IMR-90 (cell line): ENCODE measurements around the gene LRRC61. TPM values are rescaled to one million over a fixed set of nuclear protein-coding genes. Genes with fewer than 3 reads are reported as not detected.

Source experiments
- ATAC-seq: fragments of 200-7000 bp; cut with Tn5 transposase; 2 replicates; pipeline ENCODE4 v1.9.1; 2020; ENCODE audit warnings: low read depth, mild to moderate bottlenecking, moderate library complexity
- BruUV-seq: library from RNA; stranded (reverse); fragments of 400-500 nt; replicated peaks from 2 replicates; lab custom pipeline; 2021; lab: Mats Ljungman, UMichigan
- CTCF ChIA-PET: fragments of 300-600 bp; formaldehyde crosslinking; extraction: SDS; loops from one replicate; lab custom pipeline; 2021; ENCODE audit warnings: antibody characterized with exemption; lab: Yijun Ruan, JAX
- POLR2A ChIA-PET: fragments of 300-600 bp; sonication (Branson Sonifier 250); formaldehyde crosslinking; loops from one replicate; lab custom pipeline; 2022; ENCODE audit warnings: antibody characterized with exemption; ENCODE audit not compliant: unreplicated experiment; lab: Charles Lee
- DNase-seq: peaks from one replicate; pipeline ENCODE4 v3.0.0; 2013
- H2AFZ ChIP-seq: replicated peaks from 2 replicates; pipeline ENCODE3; 2013; ENCODE audit warnings: low read length, mild to moderate bottlenecking; ENCODE audit not compliant: poor library complexity
- H2AK5ac ChIP-seq: 2 replicates; pipeline ENCODE4 v1.6.1; 2013; ENCODE audit warnings: low read depth, low read length, inconsistent platforms
- H2AK9ac ChIP-seq: replicated peaks from 2 replicates; pipeline ENCODE3; 2013; ENCODE audit warnings: mild to moderate bottlenecking, low read depth, low read length, moderate library complexity; ENCODE audit not compliant: poor library complexity
- H2BK120ac ChIP-seq: 2 replicates; pipeline ENCODE4 v1.6.1; 2013; ENCODE audit warnings: low read depth, low read length, inconsistent platforms
- H2BK15ac ChIP-seq: 3 replicates; pipeline ENCODE4 v1.6.1; 2013; ENCODE audit warnings: low read depth, low read length, inconsistent platforms
- H2BK20ac ChIP-seq: 2 replicates; pipeline ENCODE4 v1.6.1; 2013; ENCODE audit warnings: low read depth, mild to moderate bottlenecking, inconsistent platforms, low read length, moderate library complexity
- H2BK5ac ChIP-seq: 2 replicates; pipeline ENCODE4 v1.6.1; 2013; ENCODE audit warnings: mild to moderate bottlenecking, low read depth, low read length, inconsistent platforms; ENCODE audit not compliant: poor library complexity, severe bottlenecking
- H3K14ac ChIP-seq: replicated peaks from 2 replicates; pipeline ENCODE4 v1.6.1; 2013; ENCODE audit warnings: low read depth, low read length, inconsistent platforms
- H3K18ac ChIP-seq: 2 replicates; pipeline ENCODE4 v1.6.1; 2013; ENCODE audit warnings: low read depth, low read length, control low read depth
- H3K23ac ChIP-seq: 2 replicates; pipeline ENCODE4 v1.6.1; 2013; ENCODE audit warnings: low read depth, low read length, inconsistent platforms
- H3K27ac ChIP-seq: 2 replicates; pipeline ENCODE4 v1.5.1; 2013; ENCODE audit warnings: mild to moderate bottlenecking, control low read depth, low read length; ENCODE audit not compliant: insufficient read depth
- H3K27me3 ChIP-seq: 2 replicates; pipeline ENCODE4 v1.6.1; 2013; ENCODE audit warnings: low read length; ENCODE audit not compliant: control insufficient read depth, insufficient read depth
- H3K36me3 ChIP-seq: 2 replicates; pipeline ENCODE4 v1.6.1; 2013; ENCODE audit warnings: low read length, mixed read lengths; ENCODE audit not compliant: control insufficient read depth, insufficient read depth
- H3K4ac ChIP-seq: 2 replicates; pipeline ENCODE4 v1.6.1; 2013; ENCODE audit warnings: low read depth, low read length, inconsistent platforms
- H3K4me1 ChIP-seq: 2 replicates; pipeline ENCODE4 v1.6.1; 2013; ENCODE audit warnings: low read length, mixed read lengths; ENCODE audit not compliant: control insufficient read depth, insufficient read depth
- H3K4me2 ChIP-seq: 2 replicates; pipeline ENCODE4 v1.6.1; 2013; ENCODE audit warnings: low read depth, mild to moderate bottlenecking, control low read depth, low read length, moderate library complexity
- H3K4me3 ChIP-seq: 2 replicates; pipeline ENCODE4 v1.5.1; 2013; ENCODE audit warnings: low read depth, mild to moderate bottlenecking, control low read depth, low read length, moderate library complexity; ENCODE audit not compliant: insufficient read depth
- H3K56ac ChIP-seq: 2 replicates; pipeline ENCODE4 v1.6.1; 2013; ENCODE audit warnings: low read length, inconsistent platforms; ENCODE audit not compliant: insufficient read depth; ENCODE audit errors: extremely low read depth
- H3K79me1 ChIP-seq, 2 experiments: 2 replicates each; pipeline ENCODE4 v1.6.1; 2013; ENCODE audit warnings: low read length in 2 of 2, inconsistent platforms in 1 of 2, low read depth in 1 of 2
- H3K9ac ChIP-seq: 2 replicates; pipeline ENCODE4 v1.6.1; 2013; ENCODE audit warnings: low read depth, low read length, control low read depth
- H3K9me1 ChIP-seq: 2 replicates; pipeline ENCODE4 v1.6.1; 2013; ENCODE audit warnings: low read length, inconsistent platforms; ENCODE audit not compliant: insufficient read depth
- H3K9me3 ChIP-seq: 2 replicates; pipeline ENCODE4 v1.6.1; 2013; ENCODE audit warnings: low read length; ENCODE audit not compliant: control insufficient read depth, insufficient read depth
- H4K20me1 ChIP-seq: 2 replicates; pipeline ENCODE4 v1.6.1; 2013; ENCODE audit warnings: low read length, inconsistent platforms; ENCODE audit not compliant: insufficient read depth
- H4K5ac ChIP-seq: 2 replicates; pipeline ENCODE4 v1.6.1; 2013; ENCODE audit warnings: mild to moderate bottlenecking, low read depth, low read length, control low read depth
- H4K8ac ChIP-seq, 2 experiments: 2 replicates each; pipeline ENCODE4 v1.6.1; 2013; ENCODE audit warnings: low read depth in 2 of 2, low read length in 2 of 2, control low read depth in 1 of 2, inconsistent platforms in 1 of 2
- H4K91ac ChIP-seq: 2 replicates; pipeline ENCODE4 v1.6.1; 2013; ENCODE audit warnings: low read depth, low read length, inconsistent platforms; ENCODE audit not compliant: insufficient read depth
- BHLHE40 ChIP-seq: fragments of 150-350 bp; IDR thresholded peaks from 2 replicates; pipeline ENCODE4 v1.6.1; 2016; ENCODE audit warnings: mild to moderate bottlenecking, low read depth, low read length
- CEBPB ChIP-seq: IDR thresholded peaks from 2 replicates; pipeline ENCODE4 v1.6.1; 2012; ENCODE audit warnings: low read depth, low read length, improper control_type of control experiment
- CHD1 ChIP-seq: IDR thresholded peaks from 2 replicates; pipeline ENCODE4 v1.6.1; 2012; ENCODE audit warnings: low read depth, low read length, improper control_type of control experiment
- CTCF ChIP-seq: conservative IDR thresholded peaks from 2 replicates; pipeline ENCODE4 v1.5.1; 2012; ENCODE audit warnings: mild to moderate bottlenecking, low read depth, low read length, improper control_type of control experiment
- ELK1 ChIP-seq: fragments of 150-350 bp; IDR thresholded peaks from 2 replicates; pipeline ENCODE4 v1.6.1; 2016; ENCODE audit warnings: low read depth, mild to moderate bottlenecking, low read length, moderate library complexity, borderline replicate concordance
- NFE2L2 ChIP-seq: fragments of 150-350 bp; IDR thresholded peaks from 2 replicates; pipeline ENCODE4 v1.6.1; 2016; ENCODE audit warnings: low read depth, mild to moderate bottlenecking, low read length
- POLR2A ChIP-seq: IDR thresholded peaks from 2 replicates; pipeline ENCODE4 v1.6.1; 2012; ENCODE audit warnings: mild to moderate bottlenecking, low read depth, low read length
- RAD21 ChIP-seq: IDR thresholded peaks from 2 replicates; pipeline ENCODE4 v1.6.1; 2012; ENCODE audit warnings: low read length, improper control_type of control experiment
- RCOR1 ChIP-seq: IDR thresholded peaks from 2 replicates; pipeline ENCODE4 v1.6.1; 2012; ENCODE audit warnings: mild to moderate bottlenecking, low read length, improper control_type of control experiment; ENCODE audit not compliant: insufficient replicate concordance
- RFX5 ChIP-seq: IDR thresholded peaks from 2 replicates; pipeline ENCODE4 v1.8.0; 2012; ENCODE audit warnings: low read depth, mild to moderate bottlenecking, low read length, moderate library complexity
- USF2 ChIP-seq: fragments of 150-350 bp; IDR thresholded peaks from 2 replicates; pipeline ENCODE4 v1.6.1; 2017; ENCODE audit warnings: mild to moderate bottlenecking, antibody characterized with exemption, low read length, low read depth
- WGBS, 2 experiments: methylation state at CpG; one replicate each; pipeline versions ENCODE4 v1.1.5 to v1.1.7; 2013; ENCODE audit warnings: missing lambda C conversion rate in 2 of 2; ENCODE audit not compliant: insufficient read length in 1 of 2; ENCODE audit errors: extremely low coverage in 2 of 2; 5-methylcytosine and 5-hydroxymethylcytosine counted together
- dilution Hi-C: fragments of 300-500 bp; cut with HindIII; formaldehyde crosslinking; loops from one replicate; pipeline ENCODE4 v1.14.3; 2018; ENCODE audit warnings: low sequenced_read_pairs; ENCODE audit not compliant: unreplicated experiment
- in situ Hi-C: fragments of 300-500 bp; cut with MboI; formaldehyde crosslinking; loops from 3 replicates; pipeline ENCODE4 v1.14.3; 2019; ENCODE audit warnings: low sequenced_read_pairs, inconsistent platforms, mixed read lengths
- intact Hi-C: fragments of 100-400 bp; cut with micrococcal nuclease; formaldehyde crosslinking; loops from 2 replicates; pipeline ENCODE4 v1.10.0; 2022
- polyA plus RNA-seq, 3 experiments: library from polyadenylated mRNA; depleted of rRNA; stranded (reverse); fragments of >200 nt; gene quantifications; 2 replicates each; pipeline ENCODE4 v1.2.3, GENCODE V29; 2012; ENCODE audit warnings: low replicate concordance in 1 of 3
- total RNA-seq: library from RNA; depleted of rRNA; stranded (reverse); fragments of >200 nt; gene quantifications from 2 replicates; pipeline ENCODE4 v1.2.3, GENCODE V29; 2012

Gene LRRC61
- total and polyA plus RNA-seq, 2 of the 4 experiments (the other 2 are of a cell fraction): 0.07 TPM; not detected in 1

- no peak for TF ChIP-seq USF2
- no peak for TF ChIP-seq CTCF
- TF ChIP-seq CHD1: no peak
- TF ChIP-seq POLR2A: no peak
- TF ChIP-seq NFE2L2: no peak
- no peak for TF ChIP-seq RCOR1
- TF ChIP-seq BHLHE40: no peak
- TF ChIP-seq ELK1: no peak
- TF ChIP-seq RAD21: no peak
- TF ChIP-seq CEBPB: no peak
- TF ChIP-seq RFX5: no peak
- WGBS, 2 experiments: 60% methylated on average over 8 of the region's 16 CpGs; no CpG with 5 or more reads in 1 of the 2 experiments
- no peak for DNase-seq
- Histone ChIP-seq H3K23ac (no peak overlapping the region), H3K4me3 (no peak overlapping the region), H2BK120ac (no peak overlapping the region), H3K18ac (no peak overlapping the region), H2BK15ac (no peak overlapping the region), H3K9me1 (no peaks in the 10 kb centered on the region), H2BK5ac (no peak overlapping the region), H3K9ac (no peak overlapping the region), H3K14ac (no peak overlapping the region), H4K5ac (no peak overlapping the region), H3K4me2 (no peak overlapping the region), H4K8ac (peak overlapping the region in 1 of 2 experiments; percentile 47; a peak in 1 of 4 replicates), H2BK20ac (no peak overlapping the region), H3K36me3 (no peaks in the 10 kb centered on the region), H3K27me3 (no peaks in the 10 kb centered on the region; the same call in 1 of the 2 replicates), H3K27ac (no peak overlapping the region), H3K56ac (no peak overlapping the region), H2AFZ (peak overlapping the region; percentile 72), H3K4ac (no peak overlapping the region), H3K4me1 (peaks cover 10% of the 10 kb centered on the region; the same call in 1 of the 2 replicates), H2AK5ac (no peak overlapping the region), H2AK9ac (no peak overlapping the region), H4K20me1 (no peaks in the 10 kb centered on the region), H3K79me1 (no peaks in the 10 kb centered on the region), H3K9me3 (no peaks in the 10 kb centered on the region), H4K91ac (no peak overlapping the region)
- BruUV-seq: no TSS peak
- ChIA-PET CTCF (no interaction called here), POLR2A (no interaction called here)
- dilution Hi-C loops (no loop called here), in situ Hi-C loops (loop anchor here (25.0 kb wide), 1 partner anchor 413 kb away; the partner anchor contains the start of gene GIMAP5), intact Hi-C loops (no loop called here)
- no peak for ATAC-seq
These were observed 672 bp downstream of the LRRC61 start for GRCh38 chr7:150323682-150324372.
